GM21576 (cell line): ENCODE measurements around the gene ARGLU1.

ENCODE experiments used
- ATAC-seq: cut with Tn5 transposase; IDR thresholded peaks from one replicate; pipeline ENCODE4 v1.9.1; 2021; ENCODE audit warnings: mild to moderate bottlenecking, moderate library complexity; ENCODE audit not compliant: unreplicated experiment

Gene ARGLU1

DNA sequence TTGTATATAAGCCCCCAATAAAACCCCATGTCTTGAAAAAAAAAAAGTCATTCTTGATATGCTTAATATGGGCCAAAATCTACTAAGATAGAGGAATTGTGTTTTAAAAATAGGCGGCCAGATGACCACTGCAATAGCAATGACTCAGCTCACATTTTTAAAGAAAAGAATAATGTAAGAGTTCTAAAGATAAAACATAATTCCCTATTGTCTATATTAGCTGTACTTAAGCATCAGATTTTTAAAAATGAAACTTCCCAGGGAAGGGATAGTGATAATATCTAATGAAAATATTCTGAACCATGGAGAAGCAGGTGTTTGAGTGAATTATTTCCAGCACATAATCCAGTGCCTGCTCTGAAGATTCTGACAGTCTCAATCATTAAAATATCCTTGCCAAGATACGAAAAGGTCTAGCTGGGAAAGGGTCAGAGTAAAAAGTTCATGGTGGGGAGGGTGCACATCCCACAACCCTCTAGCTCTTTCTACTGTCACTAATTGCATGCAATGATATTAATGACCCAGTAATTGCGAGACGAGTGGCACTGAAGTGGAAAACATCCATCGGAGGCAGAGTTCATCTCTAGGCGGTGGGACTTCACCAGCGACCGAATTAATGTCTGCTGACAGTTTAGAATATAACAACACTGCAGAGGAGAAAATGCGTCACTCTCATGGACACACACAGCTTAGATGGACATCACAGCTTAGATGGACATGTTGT, 64.0 kb downstream of the ARGLU1 start:
- no peak for ATAC-seq

DNA sequence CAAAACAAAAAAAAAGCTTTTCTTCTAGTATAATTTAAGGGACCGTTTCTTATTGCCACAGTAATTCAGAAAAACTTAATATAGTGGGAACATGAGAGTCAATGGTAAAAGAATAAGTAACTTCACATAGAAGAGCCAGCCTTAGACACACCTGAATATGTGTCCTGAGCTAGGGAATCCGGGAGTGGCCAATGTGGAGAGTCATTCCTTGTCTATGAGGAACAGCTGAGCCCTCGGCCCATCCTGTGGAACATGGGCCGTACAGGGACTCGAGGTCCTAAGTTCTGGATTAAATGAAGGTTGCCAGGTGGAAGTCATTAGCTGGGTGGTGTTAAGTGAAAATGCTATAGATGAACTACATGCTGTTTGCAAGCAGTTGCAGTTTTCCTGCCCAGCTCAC, 64.7 kb downstream of the ARGLU1 start:
- ATAC-seq, result no peak

DNA sequence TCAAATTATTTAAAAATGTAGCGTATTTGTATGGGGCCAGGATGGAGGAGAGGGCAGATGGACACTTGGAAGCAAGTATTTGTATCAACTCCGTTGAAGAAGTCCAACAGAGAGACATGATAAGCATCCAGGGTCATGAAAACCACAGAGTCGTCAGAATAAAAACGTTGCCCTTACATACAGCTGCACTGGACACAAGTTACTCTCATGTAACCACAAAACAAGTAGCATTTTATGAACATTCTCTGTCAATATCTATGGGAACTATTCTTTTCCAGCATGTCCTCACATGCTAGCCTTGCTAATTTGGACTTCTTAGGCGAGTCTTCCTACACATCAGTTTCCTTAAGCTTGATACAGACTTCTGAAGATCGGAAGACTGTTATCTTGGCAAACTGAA, 67.5 kb downstream of the ARGLU1 start:
- no peak for ATAC-seq

DNA sequence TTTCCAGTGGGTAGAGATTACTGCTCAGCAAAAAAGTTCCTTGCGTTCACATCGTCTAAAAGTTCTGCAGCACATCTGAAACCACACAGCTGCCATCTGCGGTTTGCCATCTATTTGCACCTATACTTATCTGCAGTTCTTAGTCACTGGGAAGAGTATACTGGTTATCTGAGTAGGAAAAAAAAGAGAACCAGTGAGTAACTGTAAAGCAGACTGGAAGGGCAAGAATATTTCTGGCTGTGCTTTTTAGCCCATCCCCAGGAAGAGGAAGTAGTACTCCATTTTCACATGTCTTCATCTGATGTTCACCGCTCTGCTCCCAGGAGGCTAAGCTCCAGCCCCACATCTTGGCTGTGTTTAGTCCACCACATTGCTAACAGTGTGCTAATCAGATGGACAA, 68.0 kb downstream of the ARGLU1 start:
- no peak for ATAC-seq

DNA sequence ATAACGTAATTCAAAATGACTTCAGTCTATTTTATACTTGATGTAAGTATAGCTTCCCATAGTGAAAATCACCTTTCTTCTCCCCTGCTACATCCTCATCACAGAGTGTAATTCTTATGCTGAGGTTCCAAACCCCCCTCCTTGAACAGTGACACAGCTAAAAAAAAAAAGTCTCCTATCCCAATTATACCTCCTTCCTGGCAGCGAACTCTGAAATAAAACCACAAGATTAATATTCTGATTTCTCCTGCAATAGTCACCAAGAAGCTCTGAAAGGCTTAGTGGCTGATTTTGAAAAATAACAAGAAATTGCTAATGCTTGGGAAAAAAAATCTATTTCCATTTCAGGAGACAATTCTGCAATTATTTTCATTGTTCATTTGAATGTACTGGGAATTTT, 68.8 kb downstream of the ARGLU1 start:
- no peak for ATAC-seq

DNA sequence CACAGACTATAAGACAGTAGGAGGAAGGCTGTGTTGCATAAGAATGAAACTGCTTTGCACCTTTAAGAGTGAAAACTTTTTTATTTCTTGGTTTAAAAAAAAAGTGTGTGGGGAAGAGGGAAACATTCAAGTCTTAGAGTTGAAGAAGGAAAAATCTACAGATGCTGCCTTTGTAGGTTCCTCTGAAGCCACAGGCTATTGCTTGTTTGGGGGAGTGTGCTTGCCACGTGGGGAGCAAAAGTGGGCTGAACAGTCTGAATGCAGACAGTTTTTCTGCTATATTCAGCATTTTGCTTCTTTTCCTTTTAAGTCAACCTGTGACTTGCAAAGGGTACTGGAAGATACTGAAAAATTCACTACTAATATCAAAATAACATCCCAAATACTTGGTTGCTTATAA, 69.4 kb downstream of the ARGLU1 start:
- no peak for ATAC-seq

DNA sequence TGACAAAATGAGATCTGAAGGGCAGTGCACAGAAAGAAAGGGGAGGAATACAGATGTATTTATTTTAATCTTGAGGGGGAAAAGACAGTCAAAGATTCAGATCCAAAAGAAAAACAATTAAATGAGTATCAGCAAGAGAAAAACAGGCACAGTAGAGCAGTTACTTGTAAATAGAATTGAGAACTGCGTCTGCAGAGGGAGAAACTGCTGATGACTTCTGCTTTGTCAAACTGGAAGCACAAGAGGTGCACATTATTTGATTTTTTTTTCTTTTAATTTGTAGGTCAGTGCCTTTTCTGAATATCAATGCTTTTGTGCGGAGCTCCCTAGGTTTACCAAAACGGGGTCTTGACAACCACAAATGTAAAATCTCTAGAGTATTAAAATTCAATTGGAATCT, 69.8 kb downstream of the ARGLU1 start:
- no peak for ATAC-seq

DNA sequence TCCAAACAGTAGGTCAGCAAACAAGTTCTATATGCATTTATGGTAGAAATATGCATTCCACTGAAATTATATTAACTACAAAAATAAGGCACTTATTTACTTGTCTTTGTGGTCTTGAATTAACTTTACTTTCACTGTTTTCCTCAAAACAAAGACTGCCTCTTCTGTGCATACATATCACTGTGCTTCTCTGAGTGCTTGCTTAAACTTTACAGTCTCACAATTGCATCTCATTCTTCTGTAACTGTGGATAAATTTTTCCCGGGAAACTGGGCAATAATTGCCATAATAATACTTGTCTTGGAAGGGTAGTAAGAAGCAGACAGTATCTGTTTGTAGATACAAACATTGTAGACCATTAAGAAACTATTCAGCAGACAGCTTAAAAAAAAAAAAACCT, 70.9 kb downstream of the ARGLU1 start:
- ATAC-seq, result no peak

DNA sequence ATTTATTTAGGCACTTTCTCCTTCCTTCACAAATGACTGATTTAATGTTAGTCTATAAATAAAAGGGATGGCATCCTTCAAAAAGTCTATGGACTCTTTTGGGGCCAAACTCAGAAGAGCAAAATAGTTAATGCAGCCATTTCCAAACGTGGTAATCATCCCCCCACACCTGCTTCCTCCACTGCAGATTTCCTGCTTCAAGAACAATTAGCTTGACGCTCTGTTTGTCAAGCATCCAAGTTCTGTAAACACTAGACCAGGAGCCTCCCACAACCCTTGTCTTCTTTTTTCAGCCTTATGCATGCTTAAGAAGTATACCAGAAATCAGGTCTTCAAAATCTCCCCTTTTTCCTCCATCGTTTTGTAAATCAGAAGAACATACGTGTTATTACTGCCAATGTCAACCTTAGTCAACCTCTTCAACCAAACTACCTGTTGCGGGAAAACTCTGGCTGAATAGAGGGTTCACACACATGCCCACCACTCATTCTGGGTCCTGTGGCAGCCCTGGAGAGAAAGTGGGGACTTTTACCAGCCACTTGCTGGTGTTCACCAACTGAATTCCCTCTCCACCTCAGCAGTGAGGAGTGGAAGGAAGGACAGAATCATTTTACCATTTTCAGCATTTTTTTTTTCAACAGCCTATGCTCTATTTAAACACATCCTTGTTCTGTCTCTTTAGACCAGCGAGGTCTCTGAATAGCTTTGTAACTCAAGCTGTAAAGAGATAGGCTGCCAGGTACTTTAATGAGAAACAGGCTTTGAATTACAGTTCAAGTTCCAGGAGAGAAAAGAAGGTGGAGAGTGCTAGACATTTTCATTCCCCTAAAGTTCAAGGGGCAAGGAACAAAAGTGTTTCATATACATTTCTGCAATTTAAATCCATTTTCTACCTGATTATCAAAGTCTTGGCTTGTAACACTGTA, 71.6 kb downstream of the ARGLU1 start:
- ATAC-seq, result no peak

DNA sequence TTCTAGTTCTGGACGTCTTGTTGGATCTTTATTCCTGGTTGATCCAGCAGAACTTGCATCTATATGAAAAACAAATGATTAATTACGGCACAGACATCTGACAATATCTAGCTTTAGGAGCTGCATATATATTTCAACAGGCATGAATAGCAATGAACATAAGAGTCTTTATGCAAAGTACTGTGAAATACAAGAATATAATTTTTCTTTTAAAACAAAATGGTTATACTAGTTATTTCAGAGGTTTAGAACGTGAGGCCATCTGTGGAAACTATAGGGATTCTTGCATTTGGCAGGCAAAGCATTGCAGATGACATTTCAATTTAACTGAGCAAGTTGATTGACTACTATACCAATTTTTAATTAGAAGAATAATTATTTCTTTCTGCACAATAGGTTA, 73.0 kb downstream of the ARGLU1 start:
- ATAC-seq, result no peak

DNA sequence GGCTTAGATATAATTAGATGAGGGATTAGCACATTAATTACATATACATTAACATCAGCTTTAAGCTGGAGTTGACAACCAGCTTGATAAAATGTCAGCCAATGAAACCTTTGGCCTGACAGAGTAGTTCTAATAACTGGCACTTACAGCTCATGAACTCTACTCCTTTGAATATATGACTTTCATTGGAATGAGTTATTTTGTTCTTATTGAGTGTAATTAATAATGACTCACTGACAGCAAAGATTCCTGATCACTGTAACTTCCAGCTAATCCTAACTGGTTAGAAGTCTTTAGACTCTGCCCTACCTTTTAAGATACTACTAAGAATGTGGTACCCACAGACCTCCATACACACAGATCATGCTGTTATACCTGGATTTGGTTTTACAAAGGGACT, 73.4 kb downstream of the ARGLU1 start:
- no peak for ATAC-seq

DNA sequence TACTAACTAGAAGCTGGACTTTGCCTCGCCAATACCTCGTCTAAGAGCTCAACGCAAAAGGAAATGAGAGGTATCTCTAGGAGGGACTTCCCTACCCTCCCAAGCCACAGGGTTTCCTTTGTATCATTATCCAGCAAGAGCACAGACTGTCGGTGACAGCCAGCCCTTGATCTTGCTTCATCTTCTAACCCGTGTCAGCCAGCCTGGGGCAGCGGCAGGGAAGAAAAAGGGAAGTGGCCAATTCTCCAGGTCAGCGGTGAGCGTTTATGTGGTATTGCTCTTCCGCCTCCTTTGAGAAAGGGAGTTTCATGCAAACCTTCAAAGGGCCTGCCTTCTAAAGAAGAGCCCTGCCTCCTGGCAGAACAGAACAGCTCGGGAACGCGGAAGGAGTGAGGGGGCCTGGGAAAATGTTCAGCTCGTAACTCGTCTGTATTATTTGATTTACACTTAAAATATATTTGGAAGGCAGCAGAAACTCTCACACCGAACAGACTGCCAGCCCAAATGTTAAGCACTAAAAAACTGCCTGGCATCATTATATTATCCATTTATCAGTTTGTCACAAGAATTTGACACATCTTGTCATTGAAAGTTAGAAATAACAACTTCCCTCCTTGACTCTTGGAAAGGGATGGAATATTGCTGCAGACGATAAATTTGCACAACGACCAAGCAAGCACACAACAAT, 74.3 kb downstream of the ARGLU1 start:
- peak; percentile 77 for ATAC-seq

DNA sequence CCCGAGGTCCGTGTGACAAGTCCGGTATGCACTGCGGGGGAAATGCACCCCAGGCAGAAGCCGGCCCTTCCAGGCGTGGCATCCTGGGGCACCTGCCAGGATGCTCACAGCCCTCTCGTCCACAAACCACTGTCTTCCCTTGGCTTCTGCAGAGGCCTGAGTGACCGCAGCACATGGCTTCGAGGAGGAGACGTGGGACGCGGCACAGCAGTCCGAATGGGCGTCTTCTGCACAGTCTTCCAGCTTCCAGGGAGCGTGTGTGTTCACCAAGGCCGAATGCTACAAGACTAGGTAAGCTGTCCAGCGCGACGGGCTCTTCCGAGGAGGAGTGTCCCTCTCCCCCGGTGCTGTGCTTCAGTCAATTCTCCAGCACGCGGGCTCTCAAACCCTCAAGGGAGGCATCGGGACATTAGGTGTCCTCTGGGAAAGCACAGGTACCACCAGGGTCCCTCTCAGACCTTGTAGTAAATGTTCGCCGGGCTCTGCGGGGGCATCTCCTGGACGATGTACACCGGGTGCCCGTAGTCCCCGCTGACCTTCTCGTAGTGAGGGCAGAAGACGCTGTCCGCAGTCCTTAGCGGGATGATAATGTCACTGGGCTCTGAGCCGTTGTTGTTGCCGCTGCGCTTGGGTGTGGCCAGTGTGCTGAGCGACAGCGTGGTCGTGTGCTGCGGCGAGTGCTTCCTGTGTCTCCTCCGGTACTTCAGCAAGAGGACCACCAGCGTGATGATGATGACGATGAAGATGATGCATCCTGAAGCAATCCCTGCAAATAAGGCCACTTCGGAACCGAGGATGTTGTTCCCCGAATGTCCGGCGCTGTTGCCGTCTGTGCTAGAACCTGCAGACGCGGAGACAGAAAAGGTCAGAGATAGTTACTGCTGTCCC, 75.1 kb downstream of the ARGLU1 start:
- ATAC-seq, result no peak

DNA sequence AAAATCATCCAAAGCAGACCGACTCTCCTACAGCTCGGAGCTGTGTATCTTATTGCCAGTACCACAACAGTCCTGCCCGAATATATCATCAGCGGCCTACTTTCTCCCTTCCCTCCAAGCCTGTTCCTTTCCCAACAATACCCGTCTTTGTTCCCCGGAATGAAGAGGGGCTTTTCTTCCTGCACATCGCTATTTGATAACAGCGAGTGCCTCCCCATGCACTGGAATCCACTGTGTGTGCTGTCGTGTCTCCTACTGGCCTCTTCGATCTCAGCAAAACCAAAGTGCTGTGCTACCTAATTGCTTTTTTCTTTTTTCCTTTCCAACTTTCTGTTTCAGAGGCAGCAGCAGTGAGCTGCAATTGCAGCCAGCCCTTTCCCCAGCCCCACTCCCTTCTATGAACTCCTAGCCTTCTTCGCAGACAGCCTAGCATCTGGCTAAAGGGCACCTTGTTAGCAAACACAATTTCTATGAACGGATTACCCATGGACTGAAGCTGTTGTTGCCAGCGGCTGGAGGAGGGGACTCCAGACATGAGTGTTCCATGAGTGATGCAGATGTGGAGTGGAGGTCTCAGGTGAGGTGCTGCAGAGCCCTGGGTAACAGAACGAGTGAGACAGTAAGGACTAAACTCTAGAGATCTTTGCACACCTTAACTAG, 75.9 kb downstream of the ARGLU1 start:
- no peak for ATAC-seq
